Upper lobe of left lung (tissue), 4 donors: ENCODE measurements around the gene CENPX.

Experiments
- CTCF ChIP-seq, 6 experiments: fragments of 450-650 bp in 4 of 6; fragments of 200-600 bp in 2 of 6; sonication (generic) in 2 of 6; IDR thresholded peaks; one replicate each; pipeline ENCODE4 v1.5.1; 2016 to 2019; ENCODE audit warnings: antibody characterized with exemption in 6 of 6
- EP300 ChIP-seq, 4 donors: sonication (generic); formaldehyde crosslinking; IDR thresholded peaks; one replicate each; pipeline ENCODE4 v1.5.1; 2017; ENCODE audit warnings: antibody characterized with exemption in 4 of 4, control low read depth in 2 of 4
- POLR2A ChIP-seq, 4 donors: fragments of 450-650 bp; IDR thresholded peaks; one replicate each; pipeline ENCODE4 v1.5.1; 2016 to 2017; ENCODE audit warnings: antibody characterized with exemption in 4 of 4, mild to moderate bottlenecking in 2 of 4
- POLR2AphosphoS5 ChIP-seq, 2 donors: sonication (generic); formaldehyde crosslinking; IDR thresholded peaks; one replicate each; pipeline ENCODE4 v1.5.1; 2017; ENCODE audit warnings: antibody characterized with exemption in 2 of 2

- no peak for TF ChIP-seq POLR2AphosphoS5 (IDR thresholded peaks at IDR 0.05)
- TF ChIP-seq CTCF (IDR thresholded peaks at IDR 0.05), result no peak
- TF ChIP-seq POLR2A (IDR thresholded peaks at IDR 0.05), result no peak
- no peak for TF ChIP-seq EP300 (IDR thresholded peaks at IDR 0.05)
Observed at GRCh38 chr17:81980122-81980521, 42.6 kb downstream of the CENPX start.
